ENCODE measurements around the gene CHMP2A. TPM values are rescaled to one million over a fixed set of nuclear protein-coding genes. Genes with fewer than 3 reads are reported as not detected.
A peak's percentile ranks its signal among the peaks of the same experiment; 100 is the strongest.

CHMP2A gene
- total and polyA plus RNA-seq, 2 of the 13 experiments (the other 11 are each of a cell fraction or from before 2014, with no cell fraction given) = 49.7 to 55.0 TPM

GRCh38 chr19:58558623-58559274 lies 3.8 kb upstream of the CHMP2A start (continued):
- TF ChIP-seq THAP8 (CRISPR knock-in tag; IDR thresholded peaks at IDR 0.05; ENCODE audit: borderline replicate concordance) (no peak; the same call in 1 of the 2 replicates), FOXJ3 (CRISPR knock-in tag; IDR thresholded peaks at IDR 0.05; ENCODE audit: borderline replicate concordance) (peak; percentile 19; the same call in 1 of the 2 replicates), ZNF75D (CRISPR knock-in tag; IDR thresholded peaks at IDR 0.05; ENCODE audit: borderline replicate concordance) (no peak), ZNF326 (CRISPR knock-in tag; IDR thresholded peaks at IDR 0.05; ENCODE audit: borderline replicate concordance) (no peak), ZNF503 (CRISPR knock-in tag; IDR thresholded peaks at IDR 0.05) (peak; percentile 56), ZNF770 (CRISPR knock-in tag; IDR thresholded peaks at IDR 0.05) (peak; percentile 58), NCOA5 (CRISPR knock-in tag; IDR thresholded peaks at IDR 0.05) (no peak), MBD4 (IDR thresholded peaks at IDR 0.05; ENCODE audit: borderline replicate concordance, low read length) (no peak), PAXIP1 (CRISPR knock-in tag; conservative IDR thresholded peaks at IDR 0.05) (no peak), ZBTB7B (CRISPR knock-in tag; IDR thresholded peaks at IDR 0.05) (0 out of 2 replicates have a peak, but pooled peaks have one; percentile 7), ZSCAN5A (CRISPR knock-in tag; IDR thresholded peaks at IDR 0.05; ENCODE audit: borderline replicate concordance) (no peak), TCF7L2 (IDR thresholded peaks at IDR 0.05; ENCODE audit: low read depth, low read length) (no peak), MNT (IDR thresholded peaks at IDR 0.05) (no peak), ZNF33A (CRISPR knock-in tag; IDR thresholded peaks at IDR 0.05; ENCODE audit: borderline replicate concordance) (no peak; the same call in 1 of the 2 replicates), BCL6 (CRISPR knock-in tag; IDR thresholded peaks at IDR 0.05) (no peak; the same call in 1 of the 2 replicates), ZNF383 (CRISPR knock-in tag; IDR thresholded peaks at IDR 0.05; ENCODE audit: borderline replicate concordance) (no peak), NFYC (CRISPR knock-in tag; IDR thresholded peaks at IDR 0.05) (no peak)
